ENCODE measurements around the gene KYNU. TPM values are rescaled to one million over a fixed set of nuclear protein-coding genes. Genes with fewer than 3 reads are reported as not detected.
A peak's percentile ranks its signal among the peaks of the same experiment; 100 is the strongest.

The KYNU gene
- total and polyA plus RNA-seq, 4 experiments from 2014 or later, result 0.73 to 1.3 (median 0.85) TPM; not detected in 1

GRCh38 chr2:142984657-142985056 is 107.2 kb downstream of the KYNU start:
- Histone ChIP-seq H3K4me1 (ENCODE audit: insufficient read depth, low read length) (peaks cover 3% of the 10 kb centered on the region), H3K27ac (ENCODE audit: low read depth, low read length) (no peak overlapping the region), H3K36me3 (ENCODE audit: insufficient read depth, low read length) (no peaks in the 10 kb centered on the region), H3K9me3 (ENCODE audit: control insufficient read depth in 1 of 2, low read length in 2 of 2) (no peaks in the 10 kb centered on the region), H3K27me3 (ENCODE audit: insufficient read depth, low read length) (no peaks in the 10 kb centered on the region), H3K4me3 (ENCODE audit: low read length in 2 of 2) (no peak overlapping the region)
- H3K9me3 Mint-ChIP-seq, result no peaks in the 10 kb centered on the region
- no peaks in the 10 kb centered on the region for H3K36me3 Mint-ChIP-seq
- H3K27ac Mint-ChIP-seq, result no peak overlapping the region
- intact Hi-C loops (cut with micrococcal nuclease), result no loop called here
- H3K4me1 Mint-ChIP-seq, result peaks cover 0 to 1% (median 0%) of the 10 kb centered on the region in 4 donors
- DNase-seq, result no peak
- POLR2A ChIA-PET (ENCODE audit: partially characterized antibody), result no interaction called here
- peaks cover 5 to 13% of the 10 kb centered on the region in 2 donors for H3K27me3 Mint-ChIP-seq
- no peak overlapping the region for H3K4me3 Mint-ChIP-seq
- CTCF ChIA-PET (ENCODE audit: partially characterized antibody), result interaction anchor here (1.4 kb wide), 1 partner anchor 9 kb away, joined by 4 read pairs; no protein-coding TSS in a partner anchor

- H3K4me3 ChIP-seq (ENCODE audit: low read length in 2 of 2), result no peak overlapping the region
- H3K36me3 ChIP-seq (ENCODE audit: insufficient read depth, low read length), result no peaks in the 10 kb centered on the region
- H3K9me3 ChIP-seq (ENCODE audit: control insufficient read depth in 1 of 2, low read length in 2 of 2), result no peaks in the 10 kb centered on the region
- no peak overlapping the region for H3K27ac ChIP-seq (ENCODE audit: low read depth, low read length)
- no peaks in the 10 kb centered on the region for H3K9me3 Mint-ChIP-seq
- no peak for DNase-seq
- no peaks in the 10 kb centered on the region for H3K27me3 ChIP-seq (ENCODE audit: insufficient read depth, low read length)
- H3K4me3 Mint-ChIP-seq, result no peak overlapping the region
- intact Hi-C loops (cut with micrococcal nuclease), result no loop called here
- H3K27ac Mint-ChIP-seq, result no peak overlapping the region
- H3K4me1 Mint-ChIP-seq, result peaks cover 0 to 1% (median 0%) of the 10 kb centered on the region in 4 donors
- peaks cover 6 to 13% of the 10 kb centered on the region in 2 donors for H3K27me3 Mint-ChIP-seq
- peaks cover 4% of the 10 kb centered on the region for H3K4me1 ChIP-seq (ENCODE audit: insufficient read depth, low read length)
- no peaks in the 10 kb centered on the region for H3K36me3 Mint-ChIP-seq
- ChIA-PET POLR2A (ENCODE audit: partially characterized antibody) (no interaction called here), CTCF (ENCODE audit: partially characterized antibody) (interaction anchor here (2.2 to 4.9 kb wide), 2 partner anchors 11 to 15 kb away, joined by 5 to 40 read pairs; no protein-coding TSS in a partner anchor)
Observed at GRCh38 chr2:142987044-142987443, 109.6 kb downstream of the KYNU start.

- no peaks in the 10 kb centered on the region for H3K36me3 ChIP-seq (ENCODE audit: insufficient read depth, low read length)
- CTCF ChIA-PET (ENCODE audit: partially characterized antibody), result interaction anchor here (1.0 to 4.9 kb wide), 7 partner anchors 9 to 30 kb away, joined by 3 to 40 read pairs (median 5); no protein-coding TSS in a partner anchor
- H3K27me3 ChIP-seq (ENCODE audit: insufficient read depth, low read length), result no peaks in the 10 kb centered on the region
- Mint-ChIP-seq H3K4me3 (no peak overlapping the region), H3K27ac (no peak overlapping the region), H3K9me3 (no peaks in the 10 kb centered on the region), H3K27me3 (peaks cover 6 to 14% of the 10 kb centered on the region in 2 donors), H3K36me3 (no peaks in the 10 kb centered on the region), H3K4me1 (peaks cover 0 to 1% (median 0%) of the 10 kb centered on the region in 4 donors)
- DNase-seq, result peak in 4 of 5 donors; percentile 1 to 14 (median 4)
- peaks cover 4% of the 10 kb centered on the region for H3K4me1 ChIP-seq (ENCODE audit: insufficient read depth, low read length)
- no peaks in the 10 kb centered on the region for H3K9me3 ChIP-seq (ENCODE audit: control insufficient read depth in 1 of 2, low read length in 2 of 2)
- H3K27ac ChIP-seq (ENCODE audit: low read depth, low read length), result no peak overlapping the region
- no peak overlapping the region for H3K4me3 ChIP-seq (ENCODE audit: low read length in 2 of 2)
- intact Hi-C loops (cut with micrococcal nuclease), result no loop called here
- POLR2A ChIA-PET (ENCODE audit: partially characterized antibody), result no interaction called here
Observed at GRCh38 chr2:142989273-142990204, 112.1 kb downstream of the KYNU start.

GRCh38 chr2:142991295-142991694 is 113.8 kb downstream of the KYNU start:
- Mint-ChIP-seq H3K4me3 (no peak overlapping the region), H3K4me1 (peaks cover 0 to 1% (median 0%) of the 10 kb centered on the region in 4 donors), H3K36me3 (no peaks in the 10 kb centered on the region), H3K9me3 (no peaks in the 10 kb centered on the region), H3K27ac (no peak overlapping the region), H3K27me3 (peaks cover 8 to 23% of the 10 kb centered on the region in 2 donors)
- Histone ChIP-seq H3K4me3 (ENCODE audit: low read length in 2 of 2) (no peak overlapping the region), H3K36me3 (ENCODE audit: insufficient read depth, low read length) (no peaks in the 10 kb centered on the region), H3K9me3 (ENCODE audit: control insufficient read depth in 1 of 2, low read length in 2 of 2) (no peaks in the 10 kb centered on the region), H3K4me1 (ENCODE audit: insufficient read depth, low read length) (peaks cover 4% of the 10 kb centered on the region), H3K27me3 (ENCODE audit: insufficient read depth, low read length) (no peaks in the 10 kb centered on the region), H3K27ac (ENCODE audit: low read depth, low read length) (no peak overlapping the region)
- POLR2A ChIA-PET (ENCODE audit: partially characterized antibody), result no interaction called here
- CTCF ChIA-PET (ENCODE audit: partially characterized antibody), result interaction anchor here (4.9 kb wide), 1 partner anchor 15 kb away, joined by 40 read pairs; no protein-coding TSS in a partner anchor
- DNase-seq, result no peak
- intact Hi-C loops (cut with micrococcal nuclease), result no loop called here

- CTCF ChIA-PET (ENCODE audit: partially characterized antibody), result interaction anchor here (1.2 to 3.0 kb wide), 2 partner anchors 12 to 18 kb away, joined by 3 to 14 read pairs; no protein-coding TSS in a partner anchor
- DNase-seq, result no peak
- Mint-ChIP-seq H3K27ac (no peak overlapping the region), H3K4me3 (no peak overlapping the region), H3K4me1 (peaks cover 0 to 1% (median 0%) of the 10 kb centered on the region in 4 donors), H3K27me3 (peaks cover 8 to 26% of the 10 kb centered on the region in 2 donors), H3K9me3 (no peaks in the 10 kb centered on the region), H3K36me3 (no peaks in the 10 kb centered on the region)
- intact Hi-C loops (cut with micrococcal nuclease), result no loop called here
- Histone ChIP-seq H3K4me3 (ENCODE audit: low read length in 2 of 2) (no peak overlapping the region), H3K36me3 (ENCODE audit: insufficient read depth, low read length) (no peaks in the 10 kb centered on the region), H3K27me3 (ENCODE audit: insufficient read depth, low read length) (no peaks in the 10 kb centered on the region), H3K4me1 (ENCODE audit: insufficient read depth, low read length) (peaks cover 4% of the 10 kb centered on the region), H3K9me3 (ENCODE audit: control insufficient read depth in 1 of 2, low read length in 2 of 2) (no peaks in the 10 kb centered on the region), H3K27ac (ENCODE audit: low read depth, low read length) (no peak overlapping the region)
- POLR2A ChIA-PET (ENCODE audit: partially characterized antibody), result no interaction called here
Observed at GRCh38 chr2:142992840-142993239, 115.4 kb downstream of the KYNU start.

GRCh38 chr2:142993771-142994170 is 116.3 kb downstream of the KYNU start:
- CTCF ChIA-PET (ENCODE audit: partially characterized antibody), result interaction anchor here (0.9 to 3.0 kb wide), 4 partner anchors 9 to 19 kb away, joined by 3 to 14 read pairs (median 4); no protein-coding TSS in a partner anchor
- Mint-ChIP-seq H3K27me3 (peaks cover 14 to 28% of the 10 kb centered on the region in 2 donors), H3K36me3 (no peaks in the 10 kb centered on the region), H3K4me1 (peaks cover 0 to 1% (median 0%) of the 10 kb centered on the region in 4 donors), H3K27ac (no peak overlapping the region), H3K4me3 (no peak overlapping the region), H3K9me3 (no peaks in the 10 kb centered on the region)
- Histone ChIP-seq H3K4me3 (ENCODE audit: low read length in 2 of 2) (no peak overlapping the region), H3K9me3 (ENCODE audit: control insufficient read depth in 1 of 2, low read length in 2 of 2) (no peaks in the 10 kb centered on the region), H3K4me1 (ENCODE audit: insufficient read depth, low read length) (peaks cover 4% of the 10 kb centered on the region), H3K27ac (ENCODE audit: low read depth, low read length) (no peak overlapping the region), H3K36me3 (ENCODE audit: insufficient read depth, low read length) (no peaks in the 10 kb centered on the region), H3K27me3 (ENCODE audit: insufficient read depth, low read length) (no peaks in the 10 kb centered on the region)
- POLR2A ChIA-PET (ENCODE audit: partially characterized antibody), result no interaction called here
- no peak for DNase-seq
- intact Hi-C loops (cut with micrococcal nuclease), result no loop called here

- H3K4me1 ChIP-seq (ENCODE audit: insufficient read depth, low read length), result peaks cover under 1% of the 10 kb centered on the region
- intact Hi-C loops (cut with micrococcal nuclease), result no loop called here
- no peaks in the 10 kb centered on the region for H3K36me3 ChIP-seq (ENCODE audit: insufficient read depth, low read length)
- Mint-ChIP-seq H3K9me3 (no peaks in the 10 kb centered on the region), H3K4me1 (no peaks in the 10 kb centered on the region), H3K27ac (no peak overlapping the region), H3K27me3 (peaks cover 14 to 29% of the 10 kb centered on the region in 2 donors), H3K36me3 (no peaks in the 10 kb centered on the region), H3K4me3 (no peak overlapping the region)
- H3K4me3 ChIP-seq (ENCODE audit: low read length in 2 of 2), result no peak overlapping the region
- no peak overlapping the region for H3K27ac ChIP-seq (ENCODE audit: low read depth, low read length)
- no peak for DNase-seq
- ChIA-PET POLR2A (ENCODE audit: partially characterized antibody) (no interaction called here), CTCF (ENCODE audit: partially characterized antibody) (interaction anchor here (0.8 to 3.0 kb wide), 3 partner anchors 9 to 14 kb away, joined by 3 to 14 read pairs (median 4); no protein-coding TSS in a partner anchor)
- no peaks in the 10 kb centered on the region for H3K27me3 ChIP-seq (ENCODE audit: insufficient read depth, low read length)
- no peaks in the 10 kb centered on the region for H3K9me3 ChIP-seq (ENCODE audit: control insufficient read depth in 1 of 2, low read length in 2 of 2)
Observed at GRCh38 chr2:142994665-142995064, 117.2 kb downstream of the KYNU start.
